ENCODE measurements around the gene IP6K1. TPM values are rescaled to one million over a fixed set of nuclear protein-coding genes. Genes with fewer than 3 reads are reported as not detected.
A peak's percentile ranks its signal among the peaks of the same experiment; 100 is the strongest.

IP6K1 gene
- total and polyA plus RNA-seq, 7 donors = 13.8 to 37.1 (median 29.1) TPM

DNA sequence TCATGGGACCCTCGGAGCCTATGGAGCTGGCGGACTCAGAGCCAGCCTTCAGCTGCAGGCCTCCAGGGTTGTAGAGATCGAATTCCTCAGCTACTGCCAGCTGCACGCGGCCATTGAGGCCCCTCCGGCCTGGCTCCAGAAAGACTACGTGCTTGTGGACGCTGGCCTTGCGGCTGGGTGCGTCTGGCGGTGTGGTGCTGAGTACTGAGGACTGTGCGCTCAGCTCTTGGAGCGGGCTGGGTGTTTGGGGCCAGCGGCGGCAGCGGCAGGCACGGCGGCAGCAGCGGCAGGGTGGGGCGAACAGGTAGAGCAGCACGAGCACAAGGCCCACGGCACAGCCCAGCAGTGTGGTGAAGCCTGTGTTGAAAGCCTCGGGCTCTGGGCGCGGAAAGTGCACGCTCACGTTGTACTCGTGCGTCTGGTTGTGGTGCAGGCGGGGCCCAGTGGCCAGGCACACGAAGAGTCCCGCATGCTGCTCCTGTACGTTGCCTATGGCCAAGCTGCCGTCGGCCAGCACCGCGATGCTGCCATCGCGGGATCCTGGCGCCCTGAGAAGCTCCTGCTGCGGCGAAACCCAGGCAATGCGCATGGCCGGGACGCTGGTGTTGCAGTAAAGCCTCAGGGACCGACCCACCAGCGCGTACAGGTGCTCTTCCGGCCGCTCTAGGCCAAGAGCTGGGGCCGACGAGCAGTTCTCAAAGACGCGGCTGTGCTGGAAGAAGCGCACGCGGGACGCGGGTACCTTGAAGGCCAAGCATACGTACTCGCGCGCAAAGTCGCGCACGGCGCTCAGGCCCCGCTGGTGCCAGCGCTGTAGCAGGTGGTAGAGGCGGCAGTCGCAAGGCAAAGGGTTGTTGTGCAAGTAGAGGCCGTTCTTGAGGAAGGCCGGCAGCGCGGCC, 68.1 kb downstream of the IP6K1 start:
- no peaks in the 10 kb centered on the region for H3K9me3 ChIP-seq
- intact Hi-C loops (cut with DNase I) = no loop called here
- peaks cover 6 to 45% (median 11%) of the 10 kb centered on the region in 4 donors for H3K36me3 ChIP-seq
- H3K4me3 ChIP-seq = peak overlapping the region in 1 of 4 donors; percentile 60
- no peak for TF ChIP-seq CTCF (IDR thresholded peaks at IDR 0.05)
- no peak for TF ChIP-seq POLR2AphosphoS5 (IDR thresholded peaks at IDR 0.05)
- no peak for TF ChIP-seq EP300 (IDR thresholded peaks at IDR 0.05)
- no peak for TF ChIP-seq POLR2A (IDR thresholded peaks at IDR 0.05)
- peaks cover 0 to 38% (median 31%) of the 10 kb centered on the region in 4 donors for H3K4me1 ChIP-seq
- 65 to 71% methylated on average over 75 of the region's 75 CpGs for WGBS, 2 donors
- no peaks in the 10 kb centered on the region for H3K27me3 ChIP-seq
- DNase-seq = no peak
- no peak overlapping the region for H3K27ac ChIP-seq

GRCh38 chr3:49717211-49717958, 69.0 kb downstream of the IP6K1 start:
- no peak for DNase-seq
- peaks cover 0 to 30% (median 23%) of the 10 kb centered on the region in 4 donors for H3K4me1 ChIP-seq
- no peaks in the 10 kb centered on the region for H3K27me3 ChIP-seq
- peaks cover 8 to 49% (median 11%) of the 10 kb centered on the region in 4 donors for H3K36me3 ChIP-seq
- intact Hi-C loops (cut with DNase I) = no loop called here
- TF ChIP-seq POLR2AphosphoS5 (IDR thresholded peaks at IDR 0.05) (no peak), EP300 (IDR thresholded peaks at IDR 0.05) (no peak), CTCF (IDR thresholded peaks at IDR 0.05) (no peak), POLR2A (IDR thresholded peaks at IDR 0.05) (no peak)
- no peaks in the 10 kb centered on the region for H3K9me3 ChIP-seq
- no peak overlapping the region for H3K27ac ChIP-seq
- 85 to 94% methylated on average over 14 of the region's 14 CpGs for WGBS, 2 donors
- H3K4me3 ChIP-seq = no peak overlapping the region

DNA sequence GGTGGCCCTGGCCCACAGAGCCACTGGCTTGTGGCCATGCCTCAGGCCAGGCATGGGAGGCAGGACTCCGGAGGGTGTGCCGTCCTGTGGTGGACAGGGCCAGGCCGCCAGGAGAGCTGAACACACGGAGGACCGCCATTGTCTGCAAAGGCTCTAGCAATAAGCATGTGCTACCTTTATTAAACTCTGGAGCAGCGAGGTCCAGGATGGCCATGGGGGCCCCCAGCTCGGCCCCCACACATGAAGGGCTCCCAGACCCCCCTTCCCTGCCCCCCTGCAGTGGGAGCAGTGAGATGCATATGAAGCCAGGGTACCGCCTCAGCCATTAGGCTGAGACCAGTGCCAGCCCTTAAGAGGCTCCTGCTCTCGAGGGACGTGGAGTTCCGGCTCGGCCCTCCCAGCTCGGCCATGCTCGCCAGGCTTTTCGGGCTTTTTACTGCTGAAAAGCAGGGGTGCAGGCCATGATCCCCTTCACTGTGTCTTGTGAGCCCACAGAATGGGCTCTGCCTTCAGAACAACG, 69.6 kb downstream of the IP6K1 start:
- DNase-seq = peak; percentile 60

GRCh38 chr3:49716169-49716568, 70.2 kb downstream of the IP6K1 start:
- no peak for TF ChIP-seq POLR2A (IDR thresholded peaks at IDR 0.05)
- no peaks in the 10 kb centered on the region for H3K9me3 ChIP-seq

More for the DNA sequence above, 69.6 kb downstream of the IP6K1 start:
- no peaks in the 10 kb centered on the region for H3K27me3 ChIP-seq
- H3K4me1 ChIP-seq = peaks cover 0 to 23% (median 20%) of the 10 kb centered on the region in 4 donors
- H3K9me3 ChIP-seq = no peaks in the 10 kb centered on the region
- H3K4me3 ChIP-seq = no peak overlapping the region
- no peak for TF ChIP-seq CTCF (IDR thresholded peaks at IDR 0.05)
- intact Hi-C loops (cut with DNase I) = no loop called here
- whole genome bisulfite sequencing, 2 donors = 91 to 96% methylated on average over 16 of the region's 16 CpGs
- H3K36me3 ChIP-seq = peaks cover 8 to 47% (median 13%) of the 10 kb centered on the region in 4 donors
- H3K27ac ChIP-seq = no peak overlapping the region

More at GRCh38 chr3:49716169-49716568, 70.2 kb downstream of the IP6K1 start:
- WGBS, 2 donors = 92 to 96% methylated on average over 7 of the region's 7 CpGs
- Histone ChIP-seq H3K4me1 (peaks cover 0 to 23% (median 20%) of the 10 kb centered on the region in 4 donors), H3K4me3 (no peak overlapping the region), H3K27ac (no peak overlapping the region), H3K36me3 (peaks cover 8 to 44% (median 9%) of the 10 kb centered on the region in 4 donors), H3K27me3 (no peaks in the 10 kb centered on the region)
- intact Hi-C loops (cut with DNase I) = no loop called here
- peak; percentile 50 for DNase-seq

Data from sigmoid colon (tissue), 7 donors.